ENCODE measurements around the gene RALGAPA2. TPM values are rescaled to one million over a fixed set of nuclear protein-coding genes. Genes with fewer than 3 reads are reported as not detected.

Gene RALGAPA2
- total RNA-seq, 1 experiment from 2014 or later = 9.8 TPM

DNA sequence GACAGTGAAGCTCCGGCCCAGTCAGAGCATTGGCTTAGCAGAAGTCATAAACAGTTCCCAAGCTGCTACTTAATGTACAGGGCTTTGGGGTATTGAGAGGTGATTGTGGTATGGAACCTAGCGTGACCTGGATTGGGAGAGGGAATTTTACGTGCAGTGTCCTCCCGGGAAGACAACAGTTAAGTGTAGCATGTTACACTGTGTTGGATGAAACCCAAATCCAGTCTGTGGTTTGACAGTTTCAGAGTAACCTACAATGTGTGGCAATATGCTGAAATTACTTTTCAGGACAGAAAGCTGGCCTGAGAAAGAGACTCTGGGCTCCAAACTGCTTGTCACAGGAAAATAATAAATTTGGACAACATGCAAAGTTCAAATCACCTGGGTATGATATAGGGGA lies 28.1 kb upstream of the RALGAPA2 start:
- Histone ChIP-seq H4K20me1 (ENCODE audit: low read length) (no peaks in the 10 kb centered on the region), H3K9me3 (ENCODE audit: low read length) (peaks cover 4% of the 10 kb centered on the region; the same call in 1 of the 2 replicates), H3K9me2 (replicated peaks; ENCODE audit: low read length) (no peaks in the 10 kb centered on the region), H3K4me3 (ENCODE audit: low read length) (no peak overlapping the region), H3K36me3 (ENCODE audit: low read depth, low read length) (no peaks in the 10 kb centered on the region), H3K9ac (ENCODE audit: low read length) (no peak overlapping the region), H3K79me2 (ENCODE audit: low read length) (no peaks in the 10 kb centered on the region), H3F3A (ENCODE audit: low read length, unreplicated experiment) (no peaks in the 10 kb centered on the region), H3K27ac (ENCODE audit: low read length) (no peak overlapping the region), H3K27me3 (ENCODE audit: low read length) (peaks cover 75% of the 10 kb centered on the region), H3K4me2 (ENCODE audit: low read length) (no peak overlapping the region), H3K4me1 (ENCODE audit: insufficient read depth, low read length) (no peaks in the 10 kb centered on the region), H2AFZ (ENCODE audit: low read length) (no peak overlapping the region)
- BruUV-seq (replicated peaks) = no TSS peak
- intact Hi-C loops (cut with micrococcal nuclease) = no loop called here
- ChIA-PET POLR2A (ENCODE audit: unreplicated experiment) (no interaction called here), CTCF (no interaction called here)
- ATAC-seq (no peak), DNase-seq (no peak)
- no peak for TF ChIP-seq EZH2 (IDR thresholded peaks at IDR 0.05; ENCODE audit: low read length, unreplicated experiment)
- TF ChIP-seq EZH2phosphoT487 (IDR thresholded peaks at IDR 0.05; ENCODE audit: borderline replicate concordance, low read length) = no peak
- TF ChIP-seq, protein P1, sequence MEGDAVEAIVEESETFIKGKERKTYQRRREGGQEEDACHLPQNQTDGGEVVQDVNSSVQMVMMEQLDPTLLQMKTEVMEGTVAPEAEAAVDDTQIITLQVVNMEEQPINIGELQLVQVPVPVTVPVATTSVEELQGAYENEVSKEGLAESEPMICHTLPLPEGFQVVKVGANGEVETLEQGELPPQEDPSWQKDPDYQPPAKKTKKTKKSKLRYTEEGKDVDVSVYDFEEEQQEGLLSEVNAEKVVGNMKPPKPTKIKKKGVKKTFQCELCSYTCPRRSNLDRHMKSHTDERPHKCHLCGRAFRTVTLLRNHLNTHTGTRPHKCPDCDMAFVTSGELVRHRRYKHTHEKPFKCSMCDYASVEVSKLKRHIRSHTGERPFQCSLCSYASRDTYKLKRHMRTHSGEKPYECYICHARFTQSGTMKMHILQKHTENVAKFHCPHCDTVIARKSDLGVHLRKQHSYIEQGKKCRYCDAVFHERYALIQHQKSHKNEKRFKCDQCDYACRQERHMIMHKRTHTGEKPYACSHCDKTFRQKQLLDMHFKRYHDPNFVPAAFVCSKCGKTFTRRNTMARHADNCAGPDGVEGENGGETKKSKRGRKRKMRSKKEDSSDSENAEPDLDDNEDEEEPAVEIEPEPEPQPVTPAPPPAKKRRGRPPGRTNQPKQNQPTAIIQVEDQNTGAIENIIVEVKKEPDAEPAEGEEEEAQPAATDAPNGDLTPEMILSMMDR (conservative IDR thresholded peaks at IDR 0.05; ENCODE audit: low read depth, low read length) = no peak

- ATAC-seq = no peak
- POLR2A ChIA-PET (ENCODE audit: unreplicated experiment) = no interaction called here
- no peaks in the 10 kb centered on the region for H4K20me1 ChIP-seq (ENCODE audit: low read length)
- no peaks in the 10 kb centered on the region for H3F3A ChIP-seq (ENCODE audit: low read length, unreplicated experiment)
- BruUV-seq (replicated peaks) = no TSS peak
- H3K36me3 ChIP-seq (ENCODE audit: low read depth, low read length) = no peaks in the 10 kb centered on the region
- no peak overlapping the region for H2AFZ ChIP-seq (ENCODE audit: low read length)
- no peak overlapping the region for H3K4me3 ChIP-seq (ENCODE audit: low read length)
- H3K27ac ChIP-seq (ENCODE audit: low read length) = no peak overlapping the region
- H3K9me3 ChIP-seq (ENCODE audit: low read length) = no peaks in the 10 kb centered on the region
- no peaks in the 10 kb centered on the region for H3K9me2 ChIP-seq (replicated peaks; ENCODE audit: low read length)
- CTCF ChIA-PET = interaction anchor here (0.6 kb wide), 1 partner anchor 9 kb away, joined by 3 read pairs; no protein-coding TSS in a partner anchor
- peaks cover 73% of the 10 kb centered on the region for H3K27me3 ChIP-seq (ENCODE audit: low read length)
- no peaks in the 10 kb centered on the region for H3K79me2 ChIP-seq (ENCODE audit: low read length)
- no peak overlapping the region for H3K4me2 ChIP-seq (ENCODE audit: low read length)
- intact Hi-C loops (cut with micrococcal nuclease) = no loop called here
- no peaks in the 10 kb centered on the region for H3K4me1 ChIP-seq (ENCODE audit: insufficient read depth, low read length)
- TF ChIP-seq, protein P1 (conservative IDR thresholded peaks at IDR 0.05; ENCODE audit: low read depth, low read length) = no peak
- TF ChIP-seq EZH2phosphoT487 (IDR thresholded peaks at IDR 0.05; ENCODE audit: borderline replicate concordance, low read length) = no peak
- no peak for TF ChIP-seq EZH2 (IDR thresholded peaks at IDR 0.05; ENCODE audit: low read length, unreplicated experiment)
- DNase-seq = no peak
- no peak overlapping the region for H3K9ac ChIP-seq (ENCODE audit: low read length)
These were observed 24.7 kb upstream of the RALGAPA2 start for GRCh38 chr20:20737158-20737557.

DNA sequence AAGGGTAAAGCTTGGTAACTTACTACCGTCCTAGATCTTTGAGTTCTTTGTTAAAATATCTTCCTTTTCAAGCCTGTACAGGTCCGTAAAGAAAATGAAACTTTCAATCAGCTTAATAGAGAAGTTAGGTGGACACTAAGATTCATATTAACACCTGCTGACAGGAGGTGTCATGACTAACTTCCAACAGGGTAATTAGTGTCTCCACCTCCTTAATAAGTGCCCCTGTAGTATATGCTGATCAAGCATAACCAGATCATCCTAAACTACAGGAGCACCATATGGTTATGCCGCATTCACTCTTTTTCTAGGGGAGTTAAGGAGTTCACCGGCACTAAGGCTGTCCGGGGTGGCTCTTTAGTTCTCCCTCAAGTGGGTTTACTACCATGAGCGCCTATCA lies 23.9 kb upstream of the RALGAPA2 start:
- POLR2A ChIA-PET (ENCODE audit: unreplicated experiment) = no interaction called here
- CTCF ChIA-PET = interaction anchor here (0.5 to 0.6 kb wide), 2 partner anchors 9 to 815 kb away, joined by 3 to 4 read pairs; no protein-coding TSS in a partner anchor
- intact Hi-C loops (cut with micrococcal nuclease) = no loop called here
- Histone ChIP-seq H3F3A (ENCODE audit: low read length, unreplicated experiment) (no peaks in the 10 kb centered on the region), H3K4me3 (ENCODE audit: low read length) (no peak overlapping the region), H3K4me2 (ENCODE audit: low read length) (no peak overlapping the region), H3K4me1 (ENCODE audit: insufficient read depth, low read length) (no peaks in the 10 kb centered on the region), H3K27me3 (ENCODE audit: low read length) (peaks cover 70% of the 10 kb centered on the region), H4K20me1 (ENCODE audit: low read length) (no peaks in the 10 kb centered on the region), H3K9ac (ENCODE audit: low read length) (no peak overlapping the region), H3K36me3 (ENCODE audit: low read depth, low read length) (no peaks in the 10 kb centered on the region), H3K9me3 (ENCODE audit: low read length) (no peaks in the 10 kb centered on the region), H3K9me2 (replicated peaks; ENCODE audit: low read length) (no peaks in the 10 kb centered on the region), H3K27ac (ENCODE audit: low read length) (no peak overlapping the region), H3K79me2 (ENCODE audit: low read length) (no peaks in the 10 kb centered on the region), H2AFZ (ENCODE audit: low read length) (no peak overlapping the region)
- DNase-seq (no peak), ATAC-seq (no peak)
- TF ChIP-seq, protein P1 (conservative IDR thresholded peaks at IDR 0.05; ENCODE audit: low read depth, low read length) = no peak
- TF ChIP-seq EZH2 (IDR thresholded peaks at IDR 0.05; ENCODE audit: low read length, unreplicated experiment) (no peak), EZH2phosphoT487 (IDR thresholded peaks at IDR 0.05; ENCODE audit: borderline replicate concordance, low read length) (no peak)
- no TSS peak for BruUV-seq (replicated peaks)
